Activated T-helper 2 cell treated with anti-CD3 and anti-CD28 coated beads, Interferon-gamma antibody, Interleukin-2, Interleukin-4, amounts not matched to agents 10 μg/mL and 5 μg/mL and 100 μg/mL, durations not matched to agents 14 hours and 24 hours and 36 hours (primary cell): ENCODE measurements around the gene ATE1. TPM values are rescaled to one million over a fixed set of nuclear protein-coding genes. Genes with fewer than 3 reads are reported as not detected.
"Not testable (repeated sequence)": the region's sequence is repeated elsewhere in the genome, so short reads cannot be mapped to it uniquely, and the experiment has no call there.

Experiments used
- DNase-seq: peaks from one replicate; pipeline ENCODE4 v3.0.0; 2021; ENCODE audit warnings: low spot score
- H3K27ac Mint-ChIP-seq: one replicate; pipeline ENCODE4 v1.8.0; 2021; ENCODE audit warnings: mixed read lengths
- H3K27me3 Mint-ChIP-seq: one replicate; pipeline ENCODE4 v1.8.0; 2021; ENCODE audit warnings: low read depth, mixed read lengths
- H3K36me3 Mint-ChIP-seq: one replicate; pipeline ENCODE4 v1.8.0; 2021; ENCODE audit warnings: low read depth, mixed read lengths
- H3K4me1 Mint-ChIP-seq: one replicate; pipeline ENCODE4 v1.8.0; 2021; ENCODE audit warnings: low read depth, mixed read lengths
- H3K4me3 Mint-ChIP-seq: one replicate; pipeline ENCODE4 v1.8.0; 2021; ENCODE audit warnings: low read depth, mild to moderate bottlenecking, moderate library complexity, mixed read lengths
- H3K9me3 Mint-ChIP-seq: one replicate; pipeline ENCODE4 v1.8.0; 2021; ENCODE audit warnings: mixed read lengths
- intact Hi-C: fragments of 100-400 bp; cut with micrococcal nuclease; formaldehyde crosslinking; loops from one replicate; pipeline ENCODE4 v1.15.1; 2023
- total RNA-seq: library from RNA; stranded (reverse); gene quantifications from 2 replicates; pipeline ENCODE4 v1.2.3, GENCODE V29; 2022

The ATE1 gene
- total RNA-seq, 1 donor from 2014 or later: 33.6 TPM

DNA sequence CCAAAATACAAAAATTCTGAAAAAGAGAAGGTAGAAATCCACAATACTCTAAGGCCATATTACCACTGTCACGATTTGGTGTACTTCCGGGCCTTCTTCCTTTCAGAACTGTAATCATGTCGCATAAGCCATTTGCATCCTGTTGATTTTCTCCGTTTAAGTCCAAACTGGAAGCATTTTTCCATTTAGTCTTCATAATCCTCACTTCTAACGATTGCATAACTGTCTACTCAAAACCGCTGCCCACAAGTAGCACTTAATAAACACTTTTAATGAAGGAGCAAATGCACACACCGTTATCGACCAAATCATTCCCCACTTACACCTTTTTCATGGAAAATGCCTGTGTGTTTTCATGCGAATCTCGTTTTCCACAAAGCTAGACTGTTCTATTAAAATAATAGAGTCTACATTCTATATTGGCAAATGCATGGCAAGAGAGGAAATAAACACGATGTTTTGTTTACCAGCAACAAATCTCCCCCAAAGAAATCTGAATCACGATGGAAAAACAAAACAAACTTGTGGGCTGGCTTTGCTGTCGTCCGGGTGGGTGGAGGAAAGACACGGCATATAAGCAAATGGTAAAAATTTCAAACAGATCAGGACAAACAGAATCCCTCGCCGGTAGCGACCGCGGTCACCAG is 1.0 kb downstream of the ATE1 start:
- Mint-ChIP-seq H3K27ac (peak overlapping the region; percentile 91), H3K4me3 (peak overlapping the region; percentile 94), H3K4me1 (peaks cover 18% of the 10 kb centered on the region), H3K36me3 (peaks cover 24% of the 10 kb centered on the region), H3K27me3 (no peaks in the 10 kb centered on the region), H3K9me3 (no peaks in the 10 kb centered on the region)
- no peak for DNase-seq
- intact Hi-C loops: loop anchor here (10.0 kb wide), 1 partner anchor 448 kb away; the partner anchor contains the start of gene PLEKHA1

DNA sequence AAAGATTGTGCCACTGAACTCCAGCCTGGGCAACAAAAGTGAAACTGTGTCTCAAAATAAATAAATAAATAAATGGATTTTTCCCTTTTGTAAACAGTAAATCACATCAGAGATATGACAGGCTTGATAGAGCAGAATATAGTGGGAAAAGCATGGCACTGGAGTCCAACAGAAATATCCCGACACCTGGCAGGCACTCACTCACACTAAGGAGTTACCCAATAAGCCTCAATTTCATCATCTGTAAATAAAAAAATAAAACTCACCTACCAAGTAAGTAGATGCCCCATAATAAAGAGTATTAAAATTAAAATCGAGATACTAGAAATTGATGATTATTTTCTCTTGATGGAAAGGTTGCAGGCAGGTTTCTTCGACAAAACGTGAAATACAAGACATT is 1.7 kb downstream of the ATE1 start:
- Mint-ChIP-seq H3K4me1 (peaks cover 18% of the 10 kb centered on the region), H3K36me3 (peaks cover 28% of the 10 kb centered on the region), H3K4me3 (no peak overlapping the region), H3K27me3 (no peaks in the 10 kb centered on the region), H3K27ac (no peak overlapping the region), H3K9me3 (no peaks in the 10 kb centered on the region)
- DNase-seq: no peak
- intact Hi-C loops: loop anchor here (10.0 kb wide), 1 partner anchor 449 kb away; the partner anchor contains the start of gene PLEKHA1

DNA sequence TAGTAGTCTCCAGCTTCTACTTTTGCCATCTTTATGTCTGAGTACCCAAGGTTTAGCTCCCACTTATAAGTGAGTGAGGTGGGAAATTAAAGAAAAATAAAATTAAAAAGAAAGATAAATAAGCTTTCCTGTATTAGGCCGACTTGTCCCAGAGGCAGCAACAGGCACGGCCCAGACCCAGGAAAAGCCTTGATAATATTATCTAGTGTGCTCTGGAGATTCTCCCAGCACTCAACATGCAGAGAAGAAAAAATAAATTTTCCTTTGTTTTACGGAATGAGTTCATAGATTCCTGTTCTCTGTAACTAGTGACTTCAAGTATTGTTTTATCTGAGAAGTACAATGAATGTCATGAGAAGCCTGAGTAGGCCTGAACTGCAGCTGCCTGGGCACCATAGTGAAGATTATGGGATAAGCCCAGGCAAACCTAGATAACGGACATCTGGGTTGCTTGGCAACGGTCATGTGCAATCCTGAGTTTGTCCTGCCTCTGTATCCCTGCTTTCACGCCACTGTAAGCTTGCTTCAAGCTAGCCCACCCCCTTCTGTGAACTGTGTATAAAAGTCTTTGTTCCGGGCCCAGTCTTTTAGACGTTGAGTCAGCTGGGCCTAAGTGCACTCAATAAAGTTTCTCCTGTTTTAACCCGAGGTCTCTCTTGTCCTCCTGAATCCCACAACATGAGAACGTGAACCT is 6.4 kb downstream of the ATE1 start:
- Mint-ChIP-seq H3K27me3 (no peaks in the 10 kb centered on the region), H3K4me1 (peaks cover 11% of the 10 kb centered on the region), H3K9me3 (no peaks in the 10 kb centered on the region), H3K27ac (no peak overlapping the region), H3K36me3 (peaks cover 37% of the 10 kb centered on the region), H3K4me3 (no peak overlapping the region)
- no peak for DNase-seq
- intact Hi-C loops: loop anchor here (10.0 kb wide), 1 partner anchor 453 kb away; the partner anchor contains the start of gene PLEKHA1

DNA sequence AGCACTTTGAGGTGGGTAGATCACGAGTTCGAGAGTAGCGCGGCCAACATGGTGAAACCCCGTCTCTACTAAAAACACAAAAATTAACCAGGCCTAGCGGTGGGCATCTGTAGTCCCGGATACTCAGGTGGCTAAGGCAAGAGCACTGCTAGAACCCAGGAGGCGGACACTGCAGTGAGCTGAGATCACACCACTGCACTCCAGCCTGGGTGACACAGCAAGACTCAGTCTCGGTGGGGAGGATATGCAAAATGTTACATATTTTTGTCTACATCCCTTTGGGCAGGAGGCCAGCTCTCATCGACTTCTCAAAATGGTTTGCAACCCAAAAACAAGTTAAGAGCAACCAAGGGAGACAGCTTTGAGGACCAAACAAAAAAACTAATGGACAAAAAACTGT is 8.2 kb downstream of the ATE1 start:
- no peaks in the 10 kb centered on the region for H3K9me3 Mint-ChIP-seq
- H3K27me3 Mint-ChIP-seq: no peaks in the 10 kb centered on the region
- DNase-seq: no peak
- H3K27ac Mint-ChIP-seq: no peak overlapping the region
- no peak overlapping the region for H3K4me3 Mint-ChIP-seq
- H3K4me1 Mint-ChIP-seq: peaks cover 8% of the 10 kb centered on the region
- H3K36me3 Mint-ChIP-seq: peaks cover 39% of the 10 kb centered on the region
- intact Hi-C loops: loop anchor here (10.0 kb wide), 1 partner anchor 455 kb away; the partner anchor contains the start of gene PLEKHA1

DNA sequence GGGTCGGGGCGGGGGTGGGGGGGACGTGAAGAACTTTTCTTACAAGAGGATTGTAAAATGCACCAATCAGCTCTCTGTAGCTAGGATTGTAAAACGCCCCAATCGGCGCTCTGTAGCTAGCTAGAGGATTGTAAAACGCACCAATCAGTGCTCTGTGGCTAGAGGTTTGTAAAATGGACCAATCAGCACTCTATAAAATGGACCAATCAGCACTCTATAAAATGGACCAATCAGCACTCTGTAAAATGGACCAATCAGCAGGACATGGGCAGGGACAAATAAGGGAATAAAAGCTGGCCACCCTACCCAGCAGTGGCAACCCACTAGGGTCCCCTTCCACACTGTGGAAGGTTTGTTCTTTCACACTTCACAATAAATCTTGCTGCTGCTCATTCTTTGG is 9.0 kb downstream of the ATE1 start:
- DNase-seq, H3K27ac Mint-ChIP-seq, H3K4me1 Mint-ChIP-seq, H3K4me3 Mint-ChIP-seq, intact Hi-C loops, H3K27me3 Mint-ChIP-seq, H3K9me3 Mint-ChIP-seq: not testable (repeated sequence)
- peaks cover 46% of the 10 kb centered on the region for H3K36me3 Mint-ChIP-seq

DNA sequence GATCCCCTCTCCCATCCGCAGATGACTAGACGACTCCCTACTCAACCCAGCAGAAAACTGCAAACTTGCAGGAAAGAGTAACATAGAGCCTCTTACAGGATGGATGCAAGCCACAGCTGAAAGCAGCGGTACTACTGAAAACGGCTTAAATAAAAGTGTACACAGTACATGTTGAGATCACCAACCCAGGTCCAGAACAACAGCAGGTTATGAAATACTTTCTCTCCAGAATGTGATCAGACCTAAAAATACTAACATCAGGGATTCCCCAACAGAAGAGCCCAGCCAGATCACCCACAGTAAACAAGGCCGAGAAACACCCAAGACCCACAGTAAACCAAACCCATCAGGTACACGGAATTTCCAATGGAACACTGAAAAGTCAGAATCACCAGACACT is 13.2 kb downstream of the ATE1 start:
- intact Hi-C loops: no loop called here
- Mint-ChIP-seq H3K36me3 (peaks cover 57% of the 10 kb centered on the region), H3K27me3 (no peaks in the 10 kb centered on the region), H3K4me3 (no peak overlapping the region), H3K9me3 (no peaks in the 10 kb centered on the region), H3K27ac (no peak overlapping the region), H3K4me1 (peaks cover 13% of the 10 kb centered on the region)
- no peak for DNase-seq

DNA sequence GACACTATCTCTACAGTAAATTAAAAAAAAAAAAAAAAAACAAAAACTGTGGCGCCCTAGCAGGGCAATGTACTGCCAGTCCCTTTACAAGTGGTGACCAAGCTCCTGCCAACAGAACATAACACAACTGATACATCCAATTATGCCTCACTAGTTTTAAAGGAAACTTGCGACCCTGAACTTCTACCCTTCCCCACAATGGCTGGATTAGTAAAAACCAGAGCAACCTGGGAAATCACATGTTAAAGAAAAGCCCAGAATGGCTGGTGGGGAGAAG is 16.5 kb downstream of the ATE1 start:
- Mint-ChIP-seq H3K27ac (no peak overlapping the region), H3K27me3 (no peaks in the 10 kb centered on the region), H3K36me3 (peaks cover 58% of the 10 kb centered on the region), H3K9me3 (no peaks in the 10 kb centered on the region), H3K4me3 (no peak overlapping the region), H3K4me1 (peaks cover 7% of the 10 kb centered on the region)
- intact Hi-C loops: no loop called here
- DNase-seq: no peak

DNA sequence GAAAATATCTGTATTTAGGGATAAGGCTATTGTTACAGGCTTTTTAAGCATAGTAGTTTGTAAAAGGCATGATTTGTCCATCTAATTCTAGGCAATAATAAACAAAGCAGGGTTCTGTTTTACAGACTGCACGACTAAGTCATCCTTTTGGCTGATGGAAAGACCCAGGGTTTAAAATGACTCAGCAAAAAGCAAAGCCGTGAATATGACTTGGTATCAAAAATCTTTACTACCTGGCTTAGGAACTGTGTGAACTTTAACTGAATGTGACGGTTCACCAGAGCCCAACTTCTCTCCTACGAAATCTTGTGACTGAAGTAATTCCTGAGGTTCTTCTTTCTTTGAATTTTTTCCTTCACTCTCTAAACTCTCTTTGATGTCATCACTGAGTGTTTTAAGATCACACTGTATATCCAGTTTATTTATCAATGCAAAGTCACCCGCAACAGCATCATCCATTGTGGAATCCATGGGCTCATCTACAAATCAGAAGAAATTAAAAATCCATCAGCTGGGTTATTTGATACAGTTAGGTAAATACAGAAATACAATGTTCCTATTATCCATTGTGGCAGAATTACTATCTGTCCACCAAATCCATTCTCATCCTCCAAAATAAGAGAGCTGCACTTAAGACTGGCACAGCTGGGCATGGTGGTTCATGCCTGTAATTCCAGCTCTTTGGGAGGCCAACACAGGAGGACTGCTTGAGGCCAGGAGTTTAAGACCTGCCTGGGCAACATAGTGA is 17.0 kb downstream of the ATE1 start:
- H3K36me3 Mint-ChIP-seq: peaks cover 58% of the 10 kb centered on the region
- H3K27me3 Mint-ChIP-seq: no peaks in the 10 kb centered on the region
- no peak overlapping the region for H3K4me3 Mint-ChIP-seq

DNA sequence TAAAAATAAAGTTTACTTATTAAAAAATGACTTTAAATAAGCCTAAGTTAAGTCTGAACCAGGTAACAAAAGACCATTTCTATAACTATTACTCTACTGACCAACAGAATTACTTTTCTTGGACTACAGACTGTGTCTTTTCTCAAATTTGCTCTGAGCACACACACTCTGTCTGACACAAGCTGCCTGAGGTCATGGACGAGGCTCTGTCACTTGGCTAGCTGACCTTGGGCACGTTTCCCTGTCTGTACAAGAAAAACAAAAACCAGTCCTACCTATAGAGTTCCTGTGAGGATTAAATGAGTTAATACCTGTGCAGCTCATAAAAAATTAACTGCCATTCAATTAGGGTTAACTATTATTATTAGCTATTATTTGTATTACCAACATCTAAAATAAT is 22.9 kb downstream of the ATE1 start:
- peaks cover 26% of the 10 kb centered on the region for H3K36me3 Mint-ChIP-seq
- no peaks in the 10 kb centered on the region for H3K27me3 Mint-ChIP-seq
- no peak overlapping the region for H3K27ac Mint-ChIP-seq
- intact Hi-C loops: loop anchor here (5.0 kb wide), 3 partner anchors 83 to 963 kb away; no protein-coding TSS in a partner anchor
- H3K9me3 Mint-ChIP-seq: no peaks in the 10 kb centered on the region
- H3K4me1 Mint-ChIP-seq: no peaks in the 10 kb centered on the region
- DNase-seq: no peak
- H3K4me3 Mint-ChIP-seq: no peak overlapping the region

More for the DNA sequence above, 17.0 kb downstream of the ATE1 start:
- no peak for DNase-seq
- Mint-ChIP-seq H3K27ac (peak overlapping the region; percentile 52), H3K9me3 (no peaks in the 10 kb centered on the region), H3K4me1 (peaks cover 7% of the 10 kb centered on the region)
- intact Hi-C loops: no loop called here

DNA sequence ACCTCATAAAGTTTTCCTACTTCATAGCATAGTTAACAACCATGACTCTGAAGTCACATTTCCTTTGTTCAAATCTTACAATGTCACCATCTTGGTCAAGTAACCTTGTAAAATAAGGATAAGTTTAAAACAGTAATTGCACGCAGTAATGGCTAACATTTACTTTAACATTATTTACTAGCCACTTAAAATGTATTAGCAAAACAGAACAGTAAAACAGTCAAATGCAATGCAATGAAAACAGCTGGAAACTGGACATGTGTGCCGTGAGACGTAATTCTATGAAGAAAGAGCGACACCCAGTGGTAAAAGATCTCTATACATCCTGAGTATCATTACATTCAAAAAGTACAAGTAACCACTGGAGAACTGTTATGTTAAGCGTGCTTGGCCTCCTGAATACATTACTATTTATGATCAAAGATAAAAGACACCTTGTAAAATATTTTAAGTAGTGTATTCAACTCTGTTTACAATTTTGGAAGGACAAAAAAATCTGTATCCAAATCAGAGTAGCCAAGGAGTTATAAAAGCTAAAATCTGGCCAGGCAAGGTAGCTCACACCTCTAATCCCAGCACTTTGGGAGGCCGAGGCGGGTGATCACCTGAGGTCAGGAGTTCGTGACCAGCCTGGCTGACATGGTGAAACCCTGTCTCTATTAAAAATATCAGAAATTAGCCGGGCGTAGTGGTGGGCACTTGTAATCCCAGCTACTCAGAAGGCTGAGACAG is 27.2 kb downstream of the ATE1 start:
- intact Hi-C loops: loop anchor here (5.0 kb wide), 3 partner anchors 78 to 958 kb away; no protein-coding TSS in a partner anchor

DNA sequence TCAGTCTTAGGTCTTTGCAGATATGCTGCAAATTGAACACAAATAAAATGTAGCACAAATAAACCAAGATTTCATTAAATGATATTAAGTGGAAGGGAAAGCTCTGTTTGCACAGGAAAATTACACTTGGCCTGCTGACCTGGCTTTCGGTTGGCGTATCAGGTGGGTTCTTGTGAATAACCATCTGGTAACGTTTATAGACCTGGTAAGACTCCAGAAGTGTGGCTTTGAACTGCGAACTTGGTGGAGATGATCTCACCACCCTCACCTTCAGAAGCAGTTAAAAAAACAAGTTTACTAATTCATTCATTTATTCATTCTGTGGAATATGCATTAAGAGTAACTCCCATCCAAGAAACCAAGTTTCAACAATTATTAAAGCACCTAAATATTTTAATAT is 28.1 kb downstream of the ATE1 start:
- Mint-ChIP-seq H3K4me1 (no peaks in the 10 kb centered on the region), H3K27me3 (no peaks in the 10 kb centered on the region), H3K36me3 (peaks cover 28% of the 10 kb centered on the region), H3K27ac (no peak overlapping the region), H3K4me3 (no peak overlapping the region), H3K9me3 (no peaks in the 10 kb centered on the region)
- intact Hi-C loops: loop anchor here (5.0 kb wide), 3 partner anchors 77 to 957 kb away; no protein-coding TSS in a partner anchor
- DNase-seq: no peak

More for the DNA sequence above, 27.2 kb downstream of the ATE1 start:
- Mint-ChIP-seq H3K27me3 (no peaks in the 10 kb centered on the region), H3K36me3 (peaks cover 28% of the 10 kb centered on the region), H3K27ac (no peak overlapping the region), H3K9me3 (no peaks in the 10 kb centered on the region), H3K4me3 (no peak overlapping the region), H3K4me1 (no peaks in the 10 kb centered on the region)
- no peak for DNase-seq

DNA sequence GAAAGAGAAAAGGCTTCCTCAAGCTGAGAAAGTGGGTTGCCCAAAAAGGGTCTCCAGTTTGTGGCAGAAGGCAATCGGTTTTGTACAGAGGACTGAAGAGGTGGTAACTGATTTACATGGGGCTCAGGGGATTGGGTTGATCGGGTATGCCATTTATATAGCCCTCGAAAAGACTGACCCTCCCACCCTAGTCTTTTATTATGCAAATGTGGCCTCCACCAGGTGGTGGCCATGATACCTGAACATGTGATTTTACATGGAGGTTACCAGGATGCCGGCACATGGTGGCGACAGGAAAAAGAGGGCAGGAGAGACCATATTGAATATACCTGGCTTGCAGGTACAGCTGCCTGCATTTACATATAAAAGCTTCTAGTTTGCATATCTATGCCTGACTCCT is 36.7 kb downstream of the ATE1 start:
- Mint-ChIP-seq H3K4me3 (no peak overlapping the region), H3K36me3 (peaks cover 15% of the 10 kb centered on the region), H3K4me1 (no peaks in the 10 kb centered on the region), H3K9me3 (no peaks in the 10 kb centered on the region), H3K27ac (no peak overlapping the region), H3K27me3 (no peaks in the 10 kb centered on the region)
- no peak for DNase-seq
- intact Hi-C loops: no loop called here
